HL-60/S4 (cell line): ENCODE measurements around the gene RIPK4.

Experiments
- in situ Hi-C: fragments of 300-500 bp; cut with MboI; formaldehyde crosslinking; loops from 2 replicates; pipeline ENCODE4 v1.14.3; 2022; ENCODE audit warnings: low sequenced_read_pairs

The RIPK4 gene

DNA sequence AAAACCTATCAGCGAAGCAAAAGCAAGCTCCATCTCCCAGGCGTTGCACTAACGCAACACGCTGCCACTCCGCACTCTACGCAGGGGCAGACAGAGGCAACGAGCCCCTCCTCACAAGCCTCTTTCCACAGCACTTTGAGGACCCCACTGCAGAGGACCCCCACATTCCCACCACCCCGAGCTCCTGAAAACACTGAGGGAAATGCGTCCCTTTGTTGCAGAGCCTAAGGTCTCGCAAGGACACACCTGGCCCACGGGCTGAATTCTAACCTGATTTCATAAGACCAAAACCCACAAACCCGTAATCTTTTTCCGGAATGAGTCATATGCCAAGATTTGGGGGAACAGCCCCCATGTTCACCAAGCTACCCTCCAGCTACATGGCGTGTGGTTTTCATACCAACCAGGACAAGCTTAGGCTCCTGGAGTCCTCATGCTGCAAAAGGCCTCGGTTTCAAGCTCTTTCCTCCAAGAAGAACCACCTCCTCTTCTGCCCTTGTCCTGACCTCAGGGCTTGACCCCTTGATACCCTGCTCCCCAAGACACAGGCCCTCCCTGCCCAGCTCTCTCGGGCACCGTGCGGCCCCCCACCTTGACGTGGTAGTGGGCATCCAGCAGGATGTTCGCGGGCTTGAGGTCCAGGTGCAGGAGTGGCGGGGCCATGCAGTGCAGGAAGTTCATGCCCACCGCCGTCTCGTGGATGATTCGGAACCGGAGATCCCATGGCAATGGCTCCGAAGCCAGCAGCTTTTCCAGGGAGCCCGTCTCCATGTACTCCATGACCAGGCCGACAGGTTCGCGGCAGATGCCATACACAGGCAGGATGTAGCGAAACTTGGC, 10.7 kb downstream of the RIPK4 start:
- in situ Hi-C loops, result no loop called here

- in situ Hi-C loops, result no loop called here
Observed at GRCh38 chr21:41755258-41755933, 11.5 kb downstream of the RIPK4 start.

GRCh38 chr21:41754479-41754891, 12.4 kb downstream of the RIPK4 start:
- in situ Hi-C loops, result no loop called here

- in situ Hi-C loops, result no loop called here
Observed at GRCh38 chr21:41753006-41753898, 13.6 kb downstream of the RIPK4 start.

DNA sequence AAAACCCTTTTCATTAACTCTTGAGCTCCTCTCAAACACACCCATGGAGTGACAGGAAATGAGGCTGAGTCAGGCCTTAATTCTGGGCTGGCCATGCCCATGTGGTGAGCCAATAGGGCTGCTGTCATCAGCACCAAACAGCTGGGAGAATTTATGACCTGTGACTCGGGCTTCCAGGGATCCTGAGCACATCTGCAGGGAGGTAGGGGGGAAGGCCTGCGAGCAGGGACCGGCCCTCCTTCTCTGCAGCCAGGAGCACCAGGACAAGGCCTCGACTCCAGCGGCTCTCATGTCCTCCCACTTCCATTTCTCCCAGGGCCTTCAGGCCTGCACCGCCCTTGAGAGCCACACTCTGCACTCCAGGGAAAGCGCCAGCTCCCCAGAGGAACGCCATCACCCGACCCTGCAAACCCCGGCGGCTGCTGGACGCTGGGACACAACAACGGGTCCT, 14.6 kb downstream of the RIPK4 start:
- in situ Hi-C loops, result no loop called here

DNA sequence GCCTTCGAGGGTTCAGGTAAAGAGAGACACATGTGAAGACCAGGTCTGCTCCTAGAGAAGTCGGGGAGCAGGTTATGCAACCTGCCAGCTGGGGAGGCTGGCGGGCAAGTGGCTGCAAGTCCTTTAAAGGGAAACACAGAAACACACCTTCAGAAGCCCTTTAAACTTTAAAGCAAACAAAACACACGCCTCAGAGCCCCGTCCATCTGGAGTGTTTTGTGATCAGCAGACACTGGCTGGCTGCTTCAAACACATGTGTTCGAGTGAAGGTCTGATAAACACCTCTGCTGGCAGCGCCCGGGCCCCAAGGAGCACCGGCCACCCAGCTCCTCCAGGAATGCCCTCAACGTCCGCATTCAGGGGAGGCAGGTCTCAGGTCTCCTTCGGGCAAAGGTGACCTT, 15.2 kb downstream of the RIPK4 start:
- in situ Hi-C loops, result no loop called here

DNA sequence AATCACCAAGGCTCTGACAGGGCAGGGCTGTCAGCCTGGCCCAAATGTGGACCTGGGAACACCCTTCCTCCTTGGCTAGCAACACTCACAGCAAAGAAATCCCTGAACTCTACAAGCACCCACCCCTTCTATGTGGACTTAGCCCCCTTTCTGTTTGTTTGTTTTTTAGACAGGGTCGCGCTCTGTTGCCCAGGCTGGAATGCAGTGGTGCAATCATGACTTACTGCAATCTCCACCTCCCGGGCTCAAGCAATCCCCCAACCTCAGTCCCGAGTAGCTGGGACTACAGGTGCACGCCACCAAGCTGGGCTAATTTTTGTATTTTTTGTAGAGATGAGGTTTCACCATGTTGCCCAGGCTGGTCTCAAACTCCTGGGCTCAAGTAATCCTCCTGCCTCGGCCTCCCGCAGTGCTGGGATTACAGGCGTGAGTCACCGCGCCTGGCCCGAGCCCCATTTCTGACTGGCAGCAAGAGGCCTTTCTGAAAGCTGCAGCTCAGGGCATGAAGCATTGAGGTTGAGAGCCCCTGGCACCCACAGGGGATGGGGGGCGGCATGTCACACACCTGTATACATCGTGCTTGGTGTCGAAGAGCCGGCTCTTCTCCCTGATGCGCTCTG, 16.2 kb downstream of the RIPK4 start:
- in situ Hi-C loops, result no loop called here

- in situ Hi-C loops, result no loop called here
Observed at GRCh38 chr21:41750051-41750450, 16.8 kb downstream of the RIPK4 start.

GRCh38 chr21:41749286-41749685, 17.6 kb downstream of the RIPK4 start:
- in situ Hi-C loops, result no loop called here

DNA sequence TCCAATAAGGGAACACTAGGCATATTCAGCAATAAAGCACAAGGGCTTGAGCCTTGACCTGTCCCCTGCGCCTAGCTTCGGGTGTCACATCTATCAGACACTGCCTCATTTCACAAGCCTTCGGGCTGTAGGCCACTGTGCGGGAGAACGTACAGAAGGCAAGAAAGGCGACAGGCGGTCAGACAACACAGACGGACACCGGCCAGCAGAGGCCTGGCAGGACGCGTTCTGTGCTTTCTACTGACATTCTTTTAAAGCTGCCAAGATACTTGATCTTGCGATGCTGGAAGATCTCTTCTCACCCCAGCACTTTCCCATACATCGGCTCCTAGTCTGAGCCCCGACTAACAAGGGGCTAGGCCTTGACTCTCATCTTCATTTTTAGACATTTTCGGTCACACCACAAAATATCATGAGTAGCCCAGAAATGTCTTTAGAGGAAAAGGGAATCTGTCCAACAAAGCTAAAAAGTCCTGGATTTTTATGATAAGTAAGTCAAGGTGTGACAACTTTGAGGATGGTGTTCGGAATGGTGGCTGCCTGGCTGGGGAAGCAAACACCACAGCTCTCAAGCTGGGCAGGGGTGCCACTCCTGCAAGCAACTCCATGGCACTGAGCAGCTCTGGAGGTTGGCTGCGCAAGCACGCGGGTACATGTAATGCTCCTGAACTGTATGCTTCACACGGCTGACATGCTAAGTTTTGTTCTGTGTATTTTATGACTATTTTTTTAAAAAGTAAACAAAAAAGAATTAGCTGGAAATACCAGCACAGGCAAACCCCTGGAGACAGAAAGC, 18.7 kb downstream of the RIPK4 start:
- in situ Hi-C loops, result no loop called here

GRCh38 chr21:41746744-41747006, 20.2 kb downstream of the RIPK4 start:
- in situ Hi-C loops, result no loop called here

DNA sequence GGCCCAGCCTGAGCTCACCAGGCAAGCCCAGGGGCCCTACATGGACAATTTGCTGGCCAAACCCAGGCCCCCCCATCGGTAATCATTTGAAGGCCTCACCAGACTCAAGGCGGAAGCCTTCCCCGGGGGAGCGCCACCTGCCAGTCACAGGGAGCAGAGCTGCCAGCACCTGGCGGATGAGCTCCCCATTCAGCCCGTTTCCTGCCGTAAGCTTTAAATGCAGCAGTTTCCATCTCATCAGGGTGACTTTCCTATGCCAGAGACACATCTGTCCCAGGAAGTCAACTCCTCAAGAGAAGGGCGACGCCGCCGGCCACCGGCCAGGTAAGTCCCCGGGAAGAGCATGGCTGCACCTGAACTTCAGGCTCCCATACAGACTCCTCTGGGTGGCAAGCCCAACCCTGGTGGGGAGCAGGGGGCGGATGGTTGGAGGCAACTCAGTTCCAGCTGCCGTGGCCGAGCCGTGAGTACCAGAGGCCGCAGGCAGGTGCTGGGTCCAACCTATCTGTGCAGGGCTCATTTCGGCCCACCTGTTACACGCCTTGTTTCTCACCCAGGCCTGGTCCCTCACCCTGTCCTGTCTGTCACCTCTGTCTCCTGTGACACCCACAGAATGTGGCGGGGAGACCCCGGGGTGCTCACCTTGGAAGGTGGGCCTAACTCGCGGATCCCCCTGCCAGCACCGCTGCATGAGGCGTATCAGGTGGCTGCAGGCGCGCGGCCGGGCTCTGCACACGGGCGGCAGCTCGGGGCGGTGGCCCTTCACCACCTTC, 20.7 kb downstream of the RIPK4 start:
- in situ Hi-C loops, result no loop called here

DNA sequence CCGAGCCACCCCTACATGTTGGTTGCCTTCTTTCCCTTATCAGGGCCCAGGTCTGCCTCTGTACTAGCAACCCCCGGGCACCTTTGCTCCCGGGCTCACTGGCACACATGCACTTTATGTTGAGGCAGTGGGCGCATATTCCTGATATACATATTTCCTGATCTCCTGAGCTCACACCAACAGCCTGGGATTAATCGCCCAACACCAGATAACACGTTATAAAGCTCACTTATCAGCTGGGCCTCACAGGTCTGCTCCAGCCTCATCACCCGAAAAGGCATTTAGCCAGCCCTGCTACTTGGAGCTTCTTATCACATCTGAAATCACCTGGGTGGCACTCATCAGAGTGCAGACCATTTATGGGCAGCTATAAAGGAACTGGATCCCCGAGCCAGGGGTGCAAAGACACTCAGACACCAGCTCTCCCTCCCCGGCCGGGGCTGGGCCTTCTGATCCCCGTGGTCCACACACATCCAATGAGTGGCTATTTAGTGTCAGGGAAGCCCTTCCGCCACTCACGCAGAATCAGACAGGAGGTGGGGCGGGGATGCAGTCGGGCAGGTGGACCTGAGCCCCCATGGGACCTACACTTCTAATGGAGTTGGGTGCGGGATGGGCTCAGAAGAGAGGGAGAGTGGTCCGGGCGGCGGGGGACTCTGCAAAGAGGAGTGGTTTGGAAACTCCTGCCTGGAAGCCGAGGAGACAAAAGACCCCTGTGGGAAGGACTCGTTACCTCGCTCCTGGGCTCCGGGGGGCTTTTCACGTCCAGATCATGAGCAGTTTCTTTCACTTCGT, 21.6 kb downstream of the RIPK4 start:
- in situ Hi-C loops, result no loop called here

DNA sequence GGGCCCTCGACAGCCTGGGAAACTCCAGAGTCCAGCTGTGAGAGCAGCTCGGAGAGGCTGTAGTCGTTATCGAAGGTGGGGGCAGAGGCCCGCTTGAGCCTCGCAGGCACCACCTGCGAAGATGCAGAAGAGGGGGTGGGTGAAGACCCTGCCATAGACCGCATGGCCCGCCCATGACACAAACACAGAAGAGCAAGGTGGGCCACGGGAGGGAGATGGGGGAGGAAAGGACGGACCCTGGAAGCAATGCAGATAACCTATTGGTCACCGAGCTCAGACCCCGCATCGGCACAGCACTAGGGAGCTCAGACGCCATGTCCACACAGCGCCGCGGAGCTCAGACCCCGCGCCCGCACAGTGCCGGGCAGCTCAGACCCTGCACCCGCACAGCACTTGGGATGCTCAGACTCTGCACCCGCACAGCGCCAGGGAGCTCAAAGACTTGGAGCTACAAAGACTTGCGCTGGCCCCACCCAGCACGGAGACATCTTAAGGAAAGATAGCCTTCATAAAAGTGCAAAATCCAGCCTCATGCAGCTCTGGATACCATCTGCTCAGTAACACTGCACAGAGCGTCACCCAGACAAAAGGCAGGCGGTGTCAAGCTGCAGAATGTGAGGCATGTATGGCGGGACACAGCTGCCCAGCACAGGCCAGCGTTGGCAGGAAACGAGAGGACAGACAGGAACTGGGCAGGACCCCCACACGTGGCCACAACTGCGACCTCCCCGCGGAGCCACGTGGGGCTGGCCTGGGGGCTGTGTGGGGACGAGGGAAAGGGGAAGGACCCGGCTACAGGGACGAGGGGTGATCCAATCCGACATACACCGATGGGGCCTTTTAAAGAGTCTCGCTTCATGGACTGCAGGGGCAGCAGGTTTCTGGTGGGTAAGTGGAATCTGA, 22.6 kb downstream of the RIPK4 start:
- in situ Hi-C loops, result no loop called here

DNA sequence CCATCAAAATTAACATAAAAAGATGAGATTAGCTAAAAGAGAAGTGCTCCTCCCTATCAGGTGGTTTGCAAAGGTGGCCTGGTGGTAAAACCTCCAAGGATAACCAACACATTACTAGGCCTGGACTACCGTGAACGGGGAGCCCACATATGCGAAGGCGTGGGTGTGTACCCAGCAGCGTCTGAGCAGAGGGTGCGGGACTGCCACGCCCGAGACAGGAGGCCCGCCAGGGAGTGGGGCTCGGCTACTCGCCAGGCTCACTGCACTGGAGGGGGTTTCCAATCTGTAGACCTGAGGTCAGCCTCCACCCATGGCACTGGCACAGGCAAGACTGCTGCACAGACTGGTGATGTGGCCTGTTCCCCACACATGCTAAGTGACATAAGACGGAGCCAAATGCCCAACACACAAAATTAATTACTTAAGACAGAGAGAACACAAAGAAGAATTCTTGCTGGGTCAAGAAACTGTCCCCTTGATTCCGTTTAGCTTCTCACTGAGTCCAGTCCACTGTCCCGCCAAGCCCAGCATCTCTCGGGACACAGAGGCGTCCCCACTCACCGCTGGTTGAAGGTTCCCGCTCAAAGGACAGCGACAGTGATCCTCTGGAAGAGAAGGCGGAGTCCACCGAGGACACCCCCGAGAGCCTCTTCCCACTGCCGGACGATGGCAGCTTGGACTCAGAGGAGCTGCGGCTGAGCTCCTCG, 23.4 kb downstream of the RIPK4 start:
- in situ Hi-C loops, result no loop called here

DNA sequence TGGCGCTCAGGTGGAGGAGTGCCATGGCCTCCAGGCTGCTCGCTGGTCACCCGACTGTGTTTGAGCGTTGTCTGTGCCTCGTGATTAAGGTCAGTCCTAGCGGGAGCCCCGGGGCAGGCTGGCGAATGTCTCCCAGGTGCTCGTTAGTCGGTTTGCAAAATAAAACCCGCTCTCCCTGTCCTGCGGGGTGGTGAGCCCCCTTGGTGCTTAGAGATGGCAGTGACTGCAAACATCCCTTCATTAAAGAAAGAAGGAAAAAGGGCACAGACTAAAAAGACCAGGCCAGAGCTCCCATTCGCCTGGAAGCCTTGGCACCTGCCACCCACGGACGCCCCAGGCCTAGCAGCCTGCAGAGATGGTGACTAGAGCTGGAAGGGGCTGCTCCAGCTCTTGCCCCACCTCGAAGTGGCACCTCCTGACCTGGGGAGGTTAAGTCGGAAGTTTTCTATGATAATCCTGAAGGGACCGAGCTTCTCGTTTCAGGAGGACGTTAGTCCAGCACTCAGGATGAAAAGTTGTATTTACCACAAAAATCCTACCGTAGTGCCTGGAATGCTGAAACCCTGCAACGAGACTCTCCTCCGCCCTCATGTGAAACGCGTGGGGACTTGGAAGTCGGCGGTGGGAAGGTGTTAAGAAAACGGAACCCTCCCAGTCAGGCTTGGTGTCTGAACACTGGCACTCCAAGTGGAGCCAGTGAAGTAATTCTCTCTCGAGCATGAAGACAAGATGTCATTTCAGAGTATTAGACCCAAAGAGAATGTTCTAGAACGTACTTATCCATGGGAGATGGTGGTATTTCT, 24.6 kb downstream of the RIPK4 start:
- in situ Hi-C loops, result no loop called here
